ENCODE measurements around the gene TUBB6.

The TUBB6 gene
- 0.35 to 0.36 reads per million in 2 experiments for total RNA-seq

DNA sequence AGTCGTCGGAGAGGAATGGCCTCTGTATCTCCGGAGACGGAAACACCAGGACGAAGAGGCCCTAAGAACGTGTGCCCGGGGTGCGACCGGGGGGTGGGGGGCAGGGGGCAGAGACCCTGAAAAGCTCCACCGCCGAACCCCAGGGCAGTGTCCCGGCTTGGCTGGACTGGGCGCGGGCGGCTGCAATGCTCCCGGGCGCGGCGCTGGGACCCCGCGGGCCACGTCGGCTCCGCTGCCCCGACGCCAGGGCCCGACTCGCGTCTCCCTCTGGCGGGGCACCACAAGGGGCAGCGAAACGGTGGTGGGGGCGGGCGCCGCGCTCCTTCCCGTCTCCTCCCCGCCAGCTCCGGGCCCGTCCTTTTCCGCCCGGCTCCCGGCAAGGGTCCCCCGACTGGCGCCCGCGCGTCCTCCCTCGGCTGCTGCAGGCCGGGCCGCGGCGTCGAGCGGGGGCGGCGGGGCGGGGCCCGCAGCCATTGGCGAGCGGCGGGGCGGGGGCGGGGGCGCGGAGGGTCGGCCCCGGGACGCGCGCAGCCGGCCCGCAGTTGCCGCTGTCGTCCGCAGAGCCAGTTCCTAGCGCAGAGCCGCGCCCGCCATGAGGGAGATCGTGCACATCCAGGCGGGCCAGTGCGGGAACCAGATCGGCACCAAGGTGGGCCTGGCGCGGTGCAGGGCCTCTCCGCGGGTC lies at the start of gene TUBB6:
Gene TUBB6 (plus strand): TSS at position 541 of the 685 bp plus-strand sequence. CDS start 52 bp downstream, at position 593.
- no peak for DNase-seq (ENCODE audit: low read depth)

DNA sequence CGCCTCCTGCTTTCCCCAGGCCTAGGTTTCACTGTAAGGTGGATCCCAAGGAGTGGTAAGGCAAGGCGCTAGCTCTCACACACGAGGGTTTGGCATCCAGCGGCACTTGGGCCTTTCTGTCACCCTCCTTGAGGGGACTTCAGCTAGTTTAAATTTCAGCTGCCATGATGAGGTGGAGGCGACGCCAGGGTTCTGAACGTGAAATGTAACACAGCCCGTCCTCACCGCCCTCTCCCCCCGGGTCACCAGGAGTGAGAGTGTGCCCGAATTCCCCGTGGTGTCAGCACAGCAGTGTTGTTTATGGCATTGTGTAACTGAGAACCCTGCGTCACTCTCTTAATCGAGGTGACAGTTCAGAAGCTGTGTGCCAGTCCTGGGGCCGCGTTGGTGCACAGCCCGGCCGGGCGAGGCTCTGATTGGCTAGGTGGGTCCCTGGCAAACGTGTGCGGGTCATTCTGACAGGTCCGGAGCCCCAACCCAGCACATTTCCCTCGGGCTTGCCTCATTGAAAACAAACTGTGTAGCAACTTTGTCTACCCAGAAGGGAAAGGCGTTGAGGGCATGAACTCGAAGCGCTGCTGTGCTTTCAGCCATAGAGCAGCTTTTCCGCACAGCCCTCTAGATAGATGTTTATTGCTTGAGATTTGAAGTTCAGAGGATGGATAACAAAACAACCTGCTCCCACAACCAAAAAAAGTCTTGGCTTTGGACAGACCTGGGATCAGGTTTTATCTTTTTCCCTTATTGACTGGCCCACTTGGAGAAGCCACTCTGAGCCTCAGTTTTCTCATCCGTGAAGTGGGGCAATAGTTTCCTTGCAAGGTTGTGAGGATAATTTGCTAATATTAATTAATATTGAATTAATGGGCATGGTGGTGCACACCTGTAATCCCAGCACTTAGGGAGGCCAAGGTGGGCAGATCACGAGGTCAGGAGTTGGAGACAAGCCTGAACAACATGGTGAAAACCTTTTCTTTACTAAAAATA lies 49.0 kb upstream of the TUBB6 start:
- no peak for DNase-seq (ENCODE audit: low read depth)

DNA sequence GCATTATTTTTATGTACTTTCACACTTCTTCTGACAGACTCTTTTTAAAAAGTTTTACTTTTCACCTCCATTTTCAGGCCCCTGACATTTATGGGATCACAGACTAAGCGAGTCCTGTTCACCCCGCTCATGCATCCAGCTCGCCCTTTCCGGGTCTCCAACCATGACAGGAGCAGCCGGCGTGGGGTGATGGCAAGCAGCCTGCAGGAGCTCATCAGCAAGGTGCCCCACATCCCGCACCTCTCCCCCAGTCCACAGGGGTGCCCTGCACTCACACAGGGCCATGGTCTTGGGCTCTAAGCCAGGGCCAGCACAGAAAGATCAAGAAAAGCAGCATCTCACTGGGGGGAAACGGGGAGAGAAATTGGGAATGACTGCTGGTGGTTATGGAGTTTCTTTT lies 45.3 kb upstream of the TUBB6 start:
- no peak for DNase-seq (ENCODE audit: low read depth)

DNA sequence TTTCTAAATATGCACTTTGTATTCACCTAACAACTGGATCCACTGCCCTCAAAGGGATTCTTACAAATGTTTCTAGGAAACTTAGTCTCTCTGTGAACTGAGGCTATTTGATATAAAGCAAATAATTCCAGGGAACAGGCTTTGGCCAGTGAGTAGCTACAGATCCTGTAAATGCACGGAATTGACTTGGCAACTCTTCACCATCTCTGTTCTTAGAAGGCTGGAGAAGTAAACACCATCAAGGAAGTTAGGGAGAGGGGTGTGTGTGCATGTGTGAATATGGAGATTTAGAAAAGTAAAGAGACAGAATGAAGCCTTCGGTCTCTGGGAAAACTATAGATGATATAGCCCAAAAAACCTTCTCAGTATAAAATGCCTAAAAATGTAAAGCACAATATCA lies 43.2 kb upstream of the TUBB6 start:
- no peak for DNase-seq (ENCODE audit: low read depth)

DNA sequence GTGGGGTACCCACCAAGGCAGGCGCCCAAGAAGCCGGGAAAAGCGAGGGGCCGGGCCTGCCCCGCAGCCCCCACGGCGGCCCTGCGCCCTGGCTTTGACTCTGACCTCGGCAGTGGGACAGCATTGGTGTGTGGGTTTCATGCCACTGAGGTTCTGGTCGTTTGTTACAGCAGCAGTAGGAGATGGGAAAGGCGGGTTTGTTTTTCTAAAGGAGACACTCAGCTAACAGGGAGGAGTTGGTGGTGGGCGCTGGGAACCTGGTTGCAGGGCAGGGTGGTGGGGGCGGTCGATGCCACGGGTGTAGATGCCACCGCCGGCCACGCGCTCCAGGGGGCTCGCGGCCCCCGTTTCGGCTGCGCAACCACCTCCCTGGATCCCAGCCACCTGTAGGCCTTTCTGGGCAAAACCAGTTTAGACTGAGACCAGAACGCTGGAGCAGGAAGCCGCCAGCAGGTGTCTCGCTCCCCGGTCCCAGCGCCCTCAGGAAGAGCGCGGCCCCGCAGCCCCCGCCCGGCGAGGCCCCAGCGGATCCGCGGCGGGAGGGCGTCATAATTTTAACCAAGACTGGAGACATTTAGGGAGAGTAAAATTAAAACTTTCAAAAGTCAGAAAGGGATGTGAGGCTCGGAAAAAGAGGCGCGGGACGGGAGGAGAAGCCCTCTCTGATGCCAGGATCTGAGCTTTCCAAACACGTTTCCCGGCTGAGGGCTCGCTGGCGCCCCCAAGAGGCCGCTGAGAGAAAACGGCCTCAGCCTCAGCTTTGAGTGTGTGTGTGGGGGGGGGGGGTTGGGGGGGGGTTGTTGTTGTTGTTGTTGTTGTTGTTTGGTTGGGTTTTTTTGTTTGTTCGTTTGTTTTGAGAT lies 36.4 kb upstream of the TUBB6 start:
- no peak for DNase-seq (ENCODE audit: low read depth)

DNA sequence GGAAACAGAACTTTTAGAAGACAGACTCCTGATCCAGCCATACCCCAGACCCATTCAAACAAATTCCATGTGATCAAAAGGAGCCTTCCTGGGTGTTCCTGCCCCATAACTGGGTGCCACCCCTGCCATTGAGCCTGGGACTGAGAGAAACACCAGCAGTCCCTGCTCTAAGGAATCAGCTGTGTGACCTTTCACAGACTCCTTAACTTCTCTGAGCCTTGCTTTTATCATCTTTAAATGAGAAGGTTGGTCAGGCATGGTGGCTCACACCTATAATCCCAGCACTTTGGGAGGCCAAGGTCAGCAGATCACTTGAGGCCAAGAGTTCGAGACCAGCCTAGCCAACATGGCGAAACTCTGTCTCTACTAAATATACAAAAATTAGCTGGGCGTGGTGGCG lies 33.2 kb upstream of the TUBB6 start:
- DNase-seq (ENCODE audit: low read depth): no peak

DNA sequence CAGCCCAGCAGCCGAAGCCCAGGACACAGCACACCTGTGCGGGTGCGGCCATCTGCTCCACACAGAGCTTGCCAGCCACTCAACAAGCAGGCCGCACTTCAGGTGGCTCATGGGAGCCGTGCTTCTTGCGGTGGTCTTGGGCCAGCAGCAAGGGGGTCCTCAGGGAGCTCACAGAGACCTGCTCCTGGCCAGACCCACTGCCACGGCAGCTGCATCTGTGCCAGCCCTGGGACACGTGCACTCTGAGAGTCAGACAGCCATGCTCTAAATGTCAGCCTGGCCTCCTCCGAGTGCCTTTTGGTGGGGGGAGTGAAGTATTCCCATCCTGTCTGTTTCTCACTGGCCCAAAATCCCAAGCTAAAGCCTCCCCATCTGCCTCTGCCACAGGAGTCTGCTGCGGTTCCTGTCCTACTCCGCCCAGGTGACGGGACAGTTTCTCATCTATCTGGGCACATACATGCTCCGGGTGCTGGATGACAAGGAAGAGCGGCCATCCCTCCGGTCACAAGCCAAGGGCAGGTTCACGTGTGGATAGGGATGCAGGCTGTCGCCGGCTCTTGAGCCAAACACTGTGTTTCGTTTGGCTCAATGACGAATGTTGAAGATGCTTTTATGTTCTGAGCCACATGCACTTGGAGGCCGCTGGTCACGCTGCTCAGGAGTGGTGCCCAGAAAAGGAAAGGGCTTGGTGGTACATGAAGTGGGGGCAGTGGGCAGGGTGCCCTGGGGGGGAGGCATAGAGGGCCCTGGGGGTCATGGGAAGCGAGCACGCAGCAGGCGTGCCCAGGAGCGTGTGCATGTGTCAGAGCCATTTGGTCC lies 31.1 kb upstream of the TUBB6 start:
- no peak for DNase-seq (ENCODE audit: low read depth)

DNA sequence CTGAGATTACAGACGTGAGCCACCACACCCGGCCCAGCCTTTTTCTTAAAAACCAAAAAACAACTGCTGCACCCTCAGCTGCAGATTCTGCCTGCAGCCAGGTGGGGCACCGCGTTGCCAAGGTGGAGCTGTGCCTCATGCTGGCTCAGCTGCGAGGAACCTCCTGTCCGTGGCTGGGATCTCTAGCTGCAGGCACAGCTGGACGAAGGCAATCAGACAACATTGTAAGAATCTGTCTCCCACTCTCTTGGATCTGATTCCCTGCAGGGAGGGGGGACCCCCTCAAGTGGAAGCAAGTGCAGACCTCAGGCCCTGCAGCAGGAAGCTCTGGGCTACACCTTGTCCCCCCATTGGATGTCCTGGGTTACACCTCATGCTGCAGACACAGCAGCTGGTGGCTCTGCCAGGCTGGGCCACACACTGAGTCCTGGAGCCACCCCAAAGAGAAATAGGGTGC lies 29.8 kb upstream of the TUBB6 start:
- DNase-seq (ENCODE audit: low read depth): no peak

DNA sequence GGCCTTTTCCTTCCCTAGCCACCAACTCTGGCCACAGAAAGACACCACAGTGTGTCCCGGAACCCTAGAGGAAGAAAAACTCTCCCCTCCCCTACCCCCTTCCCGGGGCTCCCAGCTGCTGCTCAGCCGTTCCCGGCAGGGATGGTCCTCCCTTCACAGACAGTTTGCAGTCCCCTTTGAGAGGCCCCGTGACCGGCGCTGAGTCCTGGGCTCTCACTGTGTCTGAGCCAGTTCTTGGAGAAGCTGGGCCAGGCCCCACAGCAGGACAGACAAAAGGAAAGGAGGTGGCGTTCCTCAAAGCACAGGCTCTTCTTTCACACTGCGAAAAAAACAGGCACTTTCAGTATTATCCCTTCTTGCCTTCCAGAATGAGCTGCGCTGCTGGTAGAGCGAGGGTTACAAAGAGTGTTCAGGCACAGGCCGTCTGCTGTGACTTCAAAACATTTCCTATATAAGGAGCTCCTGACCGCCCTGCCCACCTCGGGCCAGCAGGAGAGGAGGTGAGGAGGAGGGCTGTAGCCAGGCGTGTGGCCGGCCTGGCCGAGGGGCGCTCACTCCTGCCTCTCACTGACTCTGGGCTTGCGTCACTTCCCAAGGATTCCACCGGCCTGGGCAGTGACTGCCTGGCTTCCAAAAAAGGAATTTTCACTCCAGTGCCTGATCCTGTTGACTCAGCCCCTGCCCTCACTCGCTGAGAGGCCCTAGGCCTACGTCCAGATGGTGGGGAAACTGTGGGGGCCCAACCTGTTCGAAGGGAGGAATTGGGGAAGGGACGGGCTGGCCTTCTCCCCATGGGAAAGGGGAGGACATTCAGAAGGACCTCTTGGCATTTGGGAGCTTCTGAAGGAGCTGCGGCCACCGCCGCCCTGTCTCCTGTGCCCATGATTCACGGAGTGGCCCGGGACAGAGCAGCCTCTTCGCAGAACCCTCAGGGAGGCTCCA lies 29.0 kb upstream of the TUBB6 start:
- no peak for DNase-seq (ENCODE audit: low read depth)

DNA sequence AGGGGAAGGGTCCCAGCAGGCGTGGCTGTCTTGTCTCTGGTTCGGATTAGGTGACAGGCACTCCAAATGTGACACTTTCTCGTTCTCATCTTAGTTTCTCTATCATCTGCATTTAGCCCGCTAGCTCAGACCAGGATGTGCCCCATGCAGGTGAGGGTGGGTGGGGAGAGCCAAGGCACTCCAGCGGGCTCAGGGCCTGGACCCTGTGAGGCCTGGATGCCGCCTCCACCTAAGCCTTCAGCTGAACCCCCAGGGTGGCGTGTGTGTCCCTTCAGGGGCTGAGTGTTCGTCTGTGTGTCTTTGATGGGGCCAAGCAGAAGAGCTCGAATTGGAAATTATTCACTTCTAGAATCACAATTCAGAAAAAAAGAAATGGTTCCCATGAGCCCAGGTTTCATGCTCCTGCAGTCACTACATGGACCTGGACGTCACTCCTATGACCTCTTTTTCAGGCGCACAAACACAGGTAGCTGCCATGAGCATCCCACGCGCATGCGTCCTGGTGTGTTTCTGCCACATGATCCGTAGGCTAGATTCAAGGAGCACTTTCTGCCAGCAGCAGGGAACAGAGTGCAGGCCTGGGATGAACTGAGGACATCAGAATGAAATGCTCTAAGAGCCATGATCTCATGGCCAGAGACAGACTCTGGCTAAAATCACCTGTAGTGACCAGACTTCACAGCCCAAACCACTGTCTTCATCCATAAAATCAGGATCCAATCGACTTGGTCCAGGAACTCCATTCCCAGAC lies 28.1 kb upstream of the TUBB6 start:
- DNase-seq (ENCODE audit: low read depth): no peak

DNA sequence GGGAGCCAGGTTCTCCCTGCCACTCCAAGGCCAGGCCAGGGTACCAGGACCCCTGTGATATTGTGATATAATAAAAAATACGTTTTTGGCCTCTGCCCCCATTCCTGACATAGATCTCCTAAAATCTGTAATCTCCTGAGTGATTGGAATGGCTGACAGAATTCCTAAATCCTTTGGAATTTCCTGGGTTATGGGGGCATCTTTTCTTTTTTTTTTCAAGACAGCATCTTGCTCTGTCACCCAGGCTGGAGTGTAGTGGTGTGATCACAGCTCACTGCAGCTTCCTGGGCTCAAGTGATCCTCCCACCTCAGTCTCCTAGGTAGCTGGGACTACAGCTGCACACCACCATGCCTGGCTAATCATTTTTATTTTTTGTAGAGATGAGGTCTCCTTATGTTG lies 26.2 kb upstream of the TUBB6 start:
- no peak for DNase-seq (ENCODE audit: low read depth)

DNA sequence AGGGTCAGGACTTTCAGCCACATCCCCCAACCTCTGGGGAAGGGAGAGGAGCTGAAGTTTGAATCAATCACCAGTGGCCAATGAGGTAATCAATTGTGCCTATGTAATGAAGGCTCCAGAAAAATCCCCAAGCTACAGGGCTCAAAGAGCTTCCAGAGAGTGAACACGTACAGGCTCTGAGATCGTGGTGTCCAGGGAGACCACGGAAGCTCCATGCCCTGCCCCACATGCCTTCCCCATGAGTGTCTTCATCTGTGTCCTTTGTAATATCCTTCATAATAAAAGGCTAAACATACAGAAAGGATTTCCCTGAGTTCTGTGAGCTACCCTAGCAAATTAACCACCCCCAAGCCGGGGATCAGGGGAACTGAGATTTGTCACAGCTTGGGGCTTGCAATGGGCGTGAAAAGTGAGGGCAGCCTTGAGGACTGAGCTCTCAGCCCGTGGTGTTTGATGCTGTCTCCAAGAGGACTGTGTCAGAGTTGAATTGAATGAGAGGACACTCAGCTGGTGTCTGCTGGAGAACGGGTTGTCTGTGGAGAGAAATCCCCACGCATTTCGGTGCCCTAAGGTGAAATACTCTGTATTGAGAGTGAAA lies 25.5 kb upstream of the TUBB6 start:
- DNase-seq (ENCODE audit: low read depth): no peak

DNA sequence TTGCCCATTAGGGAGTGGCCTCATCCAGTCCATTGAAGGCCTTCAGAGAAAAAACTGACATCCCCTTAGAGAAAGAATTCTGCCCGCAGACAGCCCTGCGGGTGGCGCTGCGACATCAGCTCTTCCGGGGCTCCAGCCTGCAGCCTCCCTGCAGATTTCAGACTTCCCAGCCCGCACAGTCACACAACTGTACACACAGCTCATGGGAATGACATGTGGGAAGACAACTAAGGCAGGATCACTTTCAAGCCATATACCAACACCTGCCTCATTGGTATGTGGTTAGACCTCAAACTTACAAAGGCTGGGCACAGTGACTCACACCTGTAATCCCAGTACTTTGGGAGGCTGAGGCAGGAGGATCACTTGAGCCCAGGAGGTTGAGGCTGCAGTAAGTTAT lies 24.8 kb upstream of the TUBB6 start:
- DNase-seq (ENCODE audit: low read depth): no peak

DNA sequence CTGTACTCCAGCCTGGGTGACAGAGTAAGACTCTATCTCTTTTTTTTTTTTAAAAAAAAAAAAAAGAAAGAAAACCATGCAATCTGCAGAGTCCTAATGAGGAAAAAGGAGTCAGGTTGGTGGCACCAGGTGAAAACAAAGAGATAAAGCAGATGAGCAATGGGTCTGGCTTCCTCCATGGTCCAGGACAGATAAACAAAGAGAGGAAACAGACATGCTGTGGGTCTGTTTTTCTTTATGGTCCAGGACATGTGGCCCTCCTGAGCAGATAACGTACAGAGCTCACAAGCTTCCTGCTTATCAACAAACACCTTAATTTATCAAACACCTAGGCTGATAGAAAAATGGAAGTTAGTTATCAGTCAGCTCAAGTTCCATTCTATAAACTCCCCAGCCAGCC lies 24.4 kb upstream of the TUBB6 start:
- no peak for DNase-seq (ENCODE audit: low read depth)

DNA sequence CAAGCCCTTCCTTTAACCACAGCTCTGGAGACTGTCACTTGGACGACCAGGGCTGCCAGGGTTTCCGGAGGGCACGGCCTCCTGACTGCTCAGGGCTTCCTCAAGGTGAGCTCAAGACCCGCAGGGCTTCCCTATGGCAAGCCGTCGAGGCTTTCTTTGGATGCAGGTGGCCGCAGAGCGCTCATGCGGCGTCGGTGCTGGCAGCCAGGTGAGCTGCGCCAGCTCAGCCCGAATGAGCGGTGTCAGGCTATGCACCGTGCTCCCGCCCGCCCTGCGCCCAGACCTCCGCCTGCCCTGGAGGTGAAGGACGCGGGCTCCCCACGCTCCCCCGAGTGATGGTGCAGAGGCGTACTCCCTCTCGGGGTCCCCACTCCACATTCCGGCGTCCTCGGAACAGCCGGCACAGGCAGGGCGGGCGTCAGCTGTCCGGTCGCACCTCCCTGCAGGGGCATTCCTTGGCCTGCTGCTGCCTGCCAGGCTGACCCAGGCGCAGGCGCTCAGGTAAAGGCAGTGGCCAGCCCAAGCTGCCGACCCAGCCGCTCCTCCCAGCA lies 20.8 kb upstream of the TUBB6 start:
- DNase-seq (ENCODE audit: low read depth): no peak

DNA sequence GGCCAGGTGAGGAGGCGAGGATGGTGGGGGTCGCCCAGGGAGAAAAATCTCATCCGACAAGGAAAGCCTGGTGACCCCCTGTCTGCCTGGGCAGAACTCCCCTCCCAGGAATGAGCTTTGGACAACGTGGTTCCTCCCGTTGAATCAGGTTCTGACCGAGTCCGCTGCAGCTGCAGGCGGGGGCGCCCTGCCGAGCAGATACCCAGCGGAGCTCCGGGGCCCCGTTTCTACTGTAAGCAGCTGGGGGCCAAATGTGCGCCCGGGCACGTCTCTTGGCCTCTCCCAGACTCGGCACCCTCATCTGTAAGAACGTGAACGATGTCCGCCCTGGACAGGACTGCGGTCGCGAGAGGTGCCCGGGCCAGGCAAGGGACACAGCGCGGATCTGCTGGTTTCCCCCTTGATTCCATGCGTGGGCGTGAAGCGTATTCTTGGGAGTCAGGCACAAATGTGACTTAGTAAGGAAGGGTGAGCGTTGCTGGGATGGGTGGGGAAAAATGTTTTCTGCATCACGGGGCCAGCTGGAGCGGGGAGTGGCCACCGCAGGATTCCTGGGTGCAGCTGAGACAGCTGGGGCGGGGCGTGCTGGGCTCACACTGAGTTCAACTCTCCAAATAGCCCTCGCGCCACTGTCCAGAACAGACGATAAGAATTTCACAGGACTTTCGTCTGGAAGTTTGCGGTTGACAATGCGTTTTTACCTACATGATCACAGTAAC lies 20.2 kb upstream of the TUBB6 start:
- no peak for DNase-seq (ENCODE audit: low read depth)

DNA sequence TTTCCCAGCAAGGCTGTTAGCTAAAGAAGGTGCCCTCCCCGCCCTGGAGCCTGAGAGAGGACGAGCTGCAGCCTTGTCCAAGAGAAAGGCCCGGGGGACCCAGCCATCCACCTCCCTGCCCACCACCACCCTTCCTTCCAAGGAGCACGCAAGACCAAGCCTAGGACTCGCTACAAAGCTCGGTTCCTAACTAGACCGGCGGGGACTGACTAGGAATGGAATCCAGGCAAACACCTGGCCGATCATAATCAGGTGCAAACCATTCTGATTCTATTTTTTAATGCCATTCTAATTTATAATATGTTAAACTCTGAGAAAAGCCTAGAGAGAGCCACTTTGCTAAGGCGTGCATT lies 19.7 kb upstream of the TUBB6 start:
- no peak for DNase-seq (ENCODE audit: low read depth)

DNA sequence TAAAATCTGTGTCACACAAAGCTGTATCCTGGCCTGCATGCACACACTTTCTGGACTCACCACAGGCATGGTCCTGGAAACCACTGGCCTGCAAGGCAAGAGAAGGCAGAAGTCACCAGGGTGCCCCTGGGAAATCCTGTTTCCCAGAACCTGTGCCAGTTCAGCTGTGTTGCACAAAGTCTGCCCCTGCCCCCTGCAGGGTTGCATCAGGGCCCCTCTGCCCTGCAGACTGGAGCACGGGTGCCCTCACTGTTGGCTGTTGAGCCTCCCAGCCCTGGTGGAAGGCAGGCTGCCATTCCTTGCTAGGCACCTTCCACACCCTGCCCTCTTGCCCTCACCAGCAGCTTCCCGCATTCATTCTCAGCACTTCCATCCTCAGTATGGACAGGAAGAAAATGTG lies 18.0 kb upstream of the TUBB6 start:
- no peak for DNase-seq (ENCODE audit: low read depth)

Measured in T follicular helper cell (primary cell).